PC-9 (cell line): Measurements from ENCODE around the gene HINT2. TPM values are rescaled to one million over a fixed set of nuclear protein-coding genes. Genes with fewer than 3 reads are reported as not detected.
A peak's percentile ranks its signal among the peaks of the same experiment; 100 is the strongest.

Experiments used
- BruUV-seq: library from RNA; stranded (reverse); fragments of 400-500 nt; replicated peaks from 2 replicates; lab custom pipeline; 2021; lab: Mats Ljungman, UMichigan
- CTCF ChIA-PET: fragments of 300-600 bp; sonication (Branson Sonifier 250); formaldehyde crosslinking; loops from one replicate; lab custom pipeline; 2022; ENCODE audit warnings: antibody characterized with exemption; lab: Charles Lee
- POLR2A ChIA-PET: fragments of 300-600 bp; sonication (Branson Sonifier 250); formaldehyde crosslinking; loops from one replicate; lab custom pipeline; 2022; ENCODE audit warnings: antibody characterized with exemption; ENCODE audit not compliant: unreplicated experiment; lab: Charles Lee
- DNase-seq, 2 experiments: peaks; one replicate each; pipeline versions ENCODE4 v3.0.0 to v3.0.0-alpha.2; 2015 to 2022; ENCODE audit warnings: mixed read lengths in 1 of 2
- H2AFZ ChIP-seq: fragments of 200-600 bp; sonication (generic); 2 replicates; pipeline ENCODE4 v1.8.1; 2017; ENCODE audit warnings: antibody characterized with exemption
- H3F3A ChIP-seq: fragments of 200-600 bp; sonication (generic); 2 replicates; pipeline ENCODE4 v1.8.1; 2017; ENCODE audit warnings: antibody characterized with exemption, mild to moderate bottlenecking, low read depth; ENCODE audit not compliant: insufficient read depth
- H3K27ac ChIP-seq: fragments of 200-600 bp; sonication (generic); 2 replicates; pipeline ENCODE4 v1.6.1; 2016; ENCODE audit warnings: mixed run types
- H3K27me3 ChIP-seq: fragments of 200-600 bp; sonication (generic); 2 replicates; pipeline ENCODE4 v1.6.1; 2016; ENCODE audit warnings: low read depth, mixed run types; ENCODE audit not compliant: insufficient read depth
- H3K36me3 ChIP-seq: fragments of 200-600 bp; sonication (generic); 2 replicates; pipeline ENCODE4 v1.6.1; 2016; ENCODE audit warnings: low read depth, mixed run types
- H3K4me1 ChIP-seq: fragments of 200-600 bp; sonication (generic); replicated peaks from 2 replicates; pipeline ENCODE4 v1.6.1; 2016; ENCODE audit warnings: mixed run types; ENCODE audit not compliant: insufficient read depth
- H3K4me2 ChIP-seq: fragments of 200-600 bp; sonication (generic); 2 replicates; pipeline ENCODE4 v1.6.1; 2017; ENCODE audit warnings: mixed run types
- H3K4me3 ChIP-seq: fragments of 200-600 bp; sonication (generic); 2 replicates; pipeline ENCODE4 v1.6.1; 2016; ENCODE audit warnings: mixed run types
- H3K79me2 ChIP-seq: fragments of 200-600 bp; sonication (generic); 2 replicates; pipeline ENCODE4 v1.6.1; 2017; ENCODE audit warnings: low read depth, mixed run types
- H3K9me2 ChIP-seq: fragments of 200-600 bp; sonication (generic); 2 replicates; pipeline ENCODE4 v1.8.1; 2017; ENCODE audit warnings: mild to moderate bottlenecking; ENCODE audit not compliant: insufficient read depth
- H3K9me3 ChIP-seq: fragments of 200-600 bp; sonication (generic); 2 replicates; pipeline ENCODE4 v1.8.1; 2016; ENCODE audit warnings: low read depth; ENCODE audit not compliant: insufficient read depth
- H4K20me1 ChIP-seq: fragments of 200-600 bp; sonication (generic); 2 replicates; pipeline ENCODE4 v1.8.1; 2017; ENCODE audit not compliant: insufficient read depth
- CTCF ChIP-seq: fragments of 200-600 bp; sonication (generic); conservative IDR thresholded peaks from 2 replicates; pipeline ENCODE4 v1.6.1; 2017; ENCODE audit warnings: mixed run types, antibody characterized with exemption, mild to moderate bottlenecking, moderate library complexity
- EZH2 ChIP-seq: fragments of 200-600 bp; sonication (generic); IDR thresholded peaks from 2 replicates; pipeline ENCODE4 v1.8.0; 2017; ENCODE audit warnings: antibody characterized with exemption, low read depth
- intact Hi-C: fragments of 100-400 bp; cut with micrococcal nuclease; formaldehyde crosslinking; loops from one replicate; pipeline ENCODE4 v1.10.0; 2022; ENCODE audit not compliant: unreplicated experiment
- total RNA-seq: library from RNA; stranded (reverse); gene quantifications from 2 replicates; pipeline ENCODE4 v1.2.3, GENCODE V29; 2021

The HINT2 gene
- total RNA-seq, 1 experiment from 2014 or later = 53.1 TPM

DNA sequence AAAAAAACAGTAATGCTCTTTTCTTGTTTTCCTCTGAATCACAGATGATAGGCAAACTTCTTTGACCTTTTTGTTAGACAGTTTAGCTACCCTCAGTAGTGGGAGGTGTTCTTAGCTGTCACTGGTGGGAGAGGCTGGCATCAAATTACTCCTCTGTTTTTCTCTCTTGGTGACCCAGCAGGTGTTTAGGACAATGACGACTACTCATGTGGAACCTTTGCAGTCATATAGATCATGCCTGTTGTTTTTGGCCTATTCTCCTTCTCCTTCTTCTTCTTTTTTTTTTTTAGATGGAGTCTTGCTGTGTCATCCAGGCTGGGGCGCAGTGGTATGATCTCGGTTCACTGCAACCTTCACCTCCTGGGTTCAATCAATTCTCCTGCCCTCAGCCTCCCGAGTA is 38.8 kb downstream of the HINT2 start:
- H3K9me3 ChIP-seq = no peaks in the 10 kb centered on the region
- no peaks in the 10 kb centered on the region for H3K9me2 ChIP-seq
- H3F3A ChIP-seq = peaks cover 14% of the 10 kb centered on the region
- intact Hi-C loops = no loop called here
- BruUV-seq = no TSS peak
- H3K4me1 ChIP-seq = peaks cover 15% of the 10 kb centered on the region
- H3K79me2 ChIP-seq = no peaks in the 10 kb centered on the region
- no peak overlapping the region for H3K4me2 ChIP-seq
- H3K27ac ChIP-seq = no peak overlapping the region
- ChIA-PET CTCF (no interaction called here), POLR2A (no interaction called here)
- no peak for DNase-seq
- H3K4me3 ChIP-seq = no peak overlapping the region
- no peak for TF ChIP-seq CTCF
- TF ChIP-seq EZH2 = no peak
- H3K36me3 ChIP-seq = no peaks in the 10 kb centered on the region
- no peak overlapping the region for H2AFZ ChIP-seq
- H3K27me3 ChIP-seq = no peaks in the 10 kb centered on the region
- H4K20me1 ChIP-seq = no peaks in the 10 kb centered on the region

DNA sequence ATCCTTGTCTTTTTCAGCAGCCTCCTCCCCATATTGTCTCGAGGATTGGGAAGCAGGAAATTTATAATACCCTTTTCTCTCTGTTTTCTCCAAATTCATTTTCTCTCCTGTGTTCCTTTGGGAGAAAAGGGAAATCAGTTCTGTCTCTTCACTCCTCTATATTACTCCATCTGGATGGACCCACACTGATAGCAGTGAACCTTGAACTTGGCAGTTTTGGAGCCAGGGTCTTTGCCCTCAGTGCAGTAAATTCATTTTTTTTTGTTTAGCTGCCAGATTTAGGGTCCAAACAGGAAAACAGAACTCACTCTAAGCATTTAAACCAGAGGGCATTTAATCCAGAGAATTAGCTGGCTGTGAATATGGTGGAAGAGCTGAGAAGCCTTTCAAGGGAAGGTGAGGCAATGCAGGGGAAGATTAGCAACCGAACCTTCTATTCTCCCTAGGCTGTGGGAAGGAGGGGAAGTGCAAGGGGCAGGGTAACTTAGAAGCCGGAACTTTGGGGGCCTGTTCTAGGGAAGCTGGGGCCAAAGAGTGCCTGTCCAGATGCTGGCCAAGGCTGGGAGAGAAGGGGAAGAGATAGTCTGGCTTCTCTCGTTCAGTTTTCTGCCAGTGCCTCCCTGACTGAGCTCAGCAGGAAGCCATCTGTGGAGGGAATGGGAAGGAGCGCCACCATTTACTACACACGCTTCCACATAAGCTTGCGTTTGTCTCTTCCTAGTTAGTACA is 39.8 kb downstream of the HINT2 start:
- Histone ChIP-seq H4K20me1 (no peaks in the 10 kb centered on the region), H3K9me2 (no peaks in the 10 kb centered on the region), H3K27me3 (no peaks in the 10 kb centered on the region), H2AFZ (no peak overlapping the region), H3K4me3 (no peak overlapping the region), H3K27ac (no peak overlapping the region), H3K4me1 (peaks cover 21% of the 10 kb centered on the region), H3F3A (peaks cover 17% of the 10 kb centered on the region), H3K4me2 (no peak overlapping the region), H3K36me3 (no peaks in the 10 kb centered on the region), H3K79me2 (no peaks in the 10 kb centered on the region), H3K9me3 (no peaks in the 10 kb centered on the region)
- CTCF ChIA-PET = no interaction called here
- POLR2A ChIA-PET = no interaction called here
- BruUV-seq = no TSS peak
- intact Hi-C loops = no loop called here
- no peak for TF ChIP-seq CTCF
- no peak for TF ChIP-seq EZH2
- no peak for DNase-seq

DNA sequence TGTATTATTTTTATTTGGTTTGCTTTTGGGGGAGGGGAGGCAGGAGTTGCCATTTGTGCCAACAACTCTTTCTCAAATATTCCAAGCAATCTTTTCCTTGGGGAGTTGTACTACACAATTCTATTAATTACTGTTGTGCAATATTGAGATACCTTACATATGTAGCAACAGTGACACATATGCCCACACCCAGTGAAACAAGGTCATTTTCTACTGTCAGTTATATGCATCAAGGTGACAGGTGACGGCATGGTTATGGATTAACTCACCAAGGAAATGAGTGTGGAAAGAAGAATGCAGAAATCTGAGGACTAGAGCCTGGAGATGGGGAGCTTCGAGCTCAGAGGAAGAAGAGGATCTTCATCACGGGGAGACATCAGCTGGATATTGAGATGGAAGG is 42.9 kb downstream of the HINT2 start:
- ChIA-PET POLR2A (interaction anchor here (0.6 kb wide), 1 partner anchor 100 kb away, joined by 5 read pairs; no protein-coding TSS in a partner anchor), CTCF (no interaction called here)

More for the DNA sequence above, 42.9 kb downstream of the HINT2 start:
- Histone ChIP-seq H3K79me2 (no peaks in the 10 kb centered on the region), H3K36me3 (no peaks in the 10 kb centered on the region), H3K4me1 (peaks cover 21% of the 10 kb centered on the region), H4K20me1 (no peaks in the 10 kb centered on the region), H3K9me3 (no peaks in the 10 kb centered on the region), H2AFZ (no peak overlapping the region), H3K4me2 (peak overlapping the region; percentile 26; the same call in 1 of the 2 replicates), H3K9me2 (no peaks in the 10 kb centered on the region), H3K27ac (peak overlapping the region; percentile 45; the same call in 1 of the 2 replicates), H3F3A (peaks cover 17% of the 10 kb centered on the region), H3K4me3 (no peak overlapping the region), H3K27me3 (no peaks in the 10 kb centered on the region)
- intact Hi-C loops = no loop called here
- no TSS peak for BruUV-seq
- TF ChIP-seq EZH2 (no peak), CTCF (no peak)
- DNase-seq = peak in 1 of 2 experiments; percentile 77
